A549 treated with GW870086 at 1 μM for 4 hours (cell line): ENCODE measurements around the gene SLC25A15. TPM values are rescaled to one million over a fixed set of nuclear protein-coding genes. Genes with fewer than 3 reads are reported as not detected.

Experiments
- total RNA-seq: library from RNA; stranded (reverse); fragments of 200-300 nt; extraction: Qiagen RNA extraction; gene quantifications from 5 replicates; pipeline ENCODE4 v1.2.3, GENCODE V29; 2022; ENCODE audit warnings: low read depth

The SLC25A15 gene
- total RNA-seq: 15.8 to 19.5 TPM (median 17.7 TPM) in 5 replicates

GRCh38 chr13:40789275-40790153 lies at the start of gene SLC25A15:
Gene SLC25A15, plus strand, starts transcription at chr13:40789611. Its CDS starts 3,616 bp downstream, at chr13:40793227.

GRCh38 chr13:40770934-40771618 lies 18.3 kb upstream of the SLC25A15 start, which contains the start of gene MRPS31:
Gene MRPS31, minus strand, starts transcription at chr13:40771190. Its CDS starts 54 bp downstream, at chr13:40771136.

Other genes with a start within 250 kb of the SLC25A15 start
- 3.6 to 5.9 TPM (median 5.5 TPM) in 5 replicates for gene FOXO1, start 123.0 kb upstream of the SLC25A15 start, total RNA-seq
- gene MRPS31, start 18.4 kb upstream of the SLC25A15 start, total RNA-seq: 13.6 to 14.7 TPM (median 14.3 TPM) in 5 replicates
- 29.8 to 39.5 TPM (median 36.8 TPM) in 5 replicates for gene ELF1, start 229.7 kb downstream of the SLC25A15 start, total RNA-seq